K562 (cell line): ENCODE measurements around the gene DHX36. TPM values are rescaled to one million over a fixed set of nuclear protein-coding genes. Genes with fewer than 3 reads are reported as not detected.

Experiments
- FOXK2 ChIP-seq, 2 experiments: fragments of 450-650 bp; IDR thresholded peaks in 1 of 2; conservative IDR thresholded peaks in 1 of 2; 2 replicates each; pipeline ENCODE4 v1.6.1; 2016; ENCODE audit warnings: low read depth in 2 of 2, mild to moderate bottlenecking in 1 of 2
- HES1 ChIP-seq: fragments of 450-650 bp; IDR thresholded peaks from 2 replicates; pipeline ENCODE4 v1.6.1; 2016; ENCODE audit warnings: low read depth, mild to moderate bottlenecking, moderate library complexity
- HIVEP1 ChIP-seq: fragments of 250-450 bp; sonication (Bioruptor Pico); IDR thresholded peaks from 2 replicates; pipeline ENCODE4 v1.4.0; 2020; ENCODE audit warnings: mild to moderate bottlenecking
- JUND ChIP-seq, 2 experiments: IDR thresholded peaks; 2 replicates in 1 of 2; 3 replicates in 1 of 2; pipeline ENCODE4 v1.6.1; 2011; ENCODE audit warnings: borderline replicate concordance in 2 of 2, low read depth in 2 of 2, low read length in 2 of 2, improper control_type of control experiment in 1 of 2, missing biosample characterization in 1 of 2, missing genetic modification characterization in 1 of 2, missing genetic modification reagents in 1 of 2
- MCM5 ChIP-seq: fragments of 450-650 bp; IDR thresholded peaks from 2 replicates; pipeline ENCODE4 v1.6.1; 2016; ENCODE audit warnings: low read depth
- NFRKB ChIP-seq: fragments of 450-650 bp; IDR thresholded peaks from 2 replicates; pipeline ENCODE4 v1.6.1; 2016; ENCODE audit warnings: low read depth
- NFXL1 ChIP-seq: fragments of 450-650 bp; formaldehyde crosslinking; IDR thresholded peaks from 2 replicates; pipeline ENCODE4 v1.4.0; 2021; ENCODE audit warnings: mild to moderate bottlenecking
- SRSF1 ChIP-seq: fragments of 200-400 bp; formaldehyde crosslinking; IDR thresholded peaks from 2 replicates; pipeline ENCODE4 v1.6.1; 2017; ENCODE audit warnings: mild to moderate bottlenecking, low read depth, low read length, moderate library complexity
- TAF15 ChIP-seq: fragments of 200-400 bp; formaldehyde crosslinking; IDR thresholded peaks from 2 replicates; pipeline ENCODE4 v1.6.1; 2017; ENCODE audit warnings: mild to moderate bottlenecking, low read depth, low read length, moderate library complexity
- polyA plus RNA-seq, 8 experiments: library from polyadenylated mRNA; depleted of rRNA in 4 of 8; stranded (reverse) in 5 of 8; unstranded in 3 of 8; fragments of >200 nt; fragmentation: Nextera tagmentation in 2 of 8; fragmentation: Illumina TruSeq in 1 of 8; extraction: Ambion mirVana in 2 of 8; extraction: Trizol in 1 of 8; gene quantifications; 2 replicates each; pipeline versions ENCODE4 v1.2.1 to v1.2.3, GENCODE V29; 2011 to 2014; ENCODE audit warnings: inconsistent platforms in 1 of 8, missing spikeins in 1 of 8
- total RNA-seq, 7 experiments: library from RNA; depleted of rRNA in 6 of 7; stranded (reverse); fragments of >200 nt in 6 of 7; fragmentation: Illumina TruSeq in 2 of 7; extraction: Trizol in 2 of 7; gene quantifications; 2 replicates each; pipeline versions ENCODE4 v1.2.1 to v1.2.3, GENCODE V29; 2011 to 2021; ENCODE audit warnings: low replicate concordance in 1 of 7
- TF ChIP-seq, protein P1 (sequence below): fragments of 200-600 bp; sonication (generic); IDR thresholded peaks from one replicate; pipeline ENCODE4 v1.6.1; 2012; ENCODE audit warnings: mild to moderate bottlenecking, low read depth, low read length, inconsistent platforms
- TF ChIP-seq, protein P2 (sequence below): sonication (generic); formaldehyde crosslinking; IDR thresholded peaks from 2 replicates; pipeline ENCODE4 v1.8.0; 2023; ENCODE audit warnings: mild to moderate bottlenecking, missing genetic modification reagents

Gene DHX36
- total and polyA plus RNA-seq, 9 of the 15 experiments (the other 6 are each of a cell fraction or from before 2014, with no cell fraction given), result 44.3 to 98.7 (median 57.0) TPM

DNA sequence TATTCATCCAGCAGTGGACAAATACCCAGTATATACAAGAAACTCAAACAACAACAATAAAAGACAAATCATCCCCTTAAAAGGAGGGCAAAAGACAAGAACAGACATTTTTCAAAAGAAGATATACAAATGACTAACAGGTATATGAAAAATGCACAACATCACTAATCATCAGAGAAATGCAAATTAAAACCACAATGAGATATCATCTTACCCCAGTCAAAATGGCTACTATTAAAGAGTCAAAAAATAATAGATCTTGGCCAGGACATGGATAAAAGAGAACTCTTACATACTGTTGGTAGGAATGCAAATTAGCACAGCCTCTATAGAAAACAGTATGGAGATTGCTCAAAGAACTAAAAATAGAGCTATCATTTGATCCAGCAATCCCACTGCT, 16.9 kb downstream of the DHX36 start (continued):
- TF ChIP-seq, protein P1, sequence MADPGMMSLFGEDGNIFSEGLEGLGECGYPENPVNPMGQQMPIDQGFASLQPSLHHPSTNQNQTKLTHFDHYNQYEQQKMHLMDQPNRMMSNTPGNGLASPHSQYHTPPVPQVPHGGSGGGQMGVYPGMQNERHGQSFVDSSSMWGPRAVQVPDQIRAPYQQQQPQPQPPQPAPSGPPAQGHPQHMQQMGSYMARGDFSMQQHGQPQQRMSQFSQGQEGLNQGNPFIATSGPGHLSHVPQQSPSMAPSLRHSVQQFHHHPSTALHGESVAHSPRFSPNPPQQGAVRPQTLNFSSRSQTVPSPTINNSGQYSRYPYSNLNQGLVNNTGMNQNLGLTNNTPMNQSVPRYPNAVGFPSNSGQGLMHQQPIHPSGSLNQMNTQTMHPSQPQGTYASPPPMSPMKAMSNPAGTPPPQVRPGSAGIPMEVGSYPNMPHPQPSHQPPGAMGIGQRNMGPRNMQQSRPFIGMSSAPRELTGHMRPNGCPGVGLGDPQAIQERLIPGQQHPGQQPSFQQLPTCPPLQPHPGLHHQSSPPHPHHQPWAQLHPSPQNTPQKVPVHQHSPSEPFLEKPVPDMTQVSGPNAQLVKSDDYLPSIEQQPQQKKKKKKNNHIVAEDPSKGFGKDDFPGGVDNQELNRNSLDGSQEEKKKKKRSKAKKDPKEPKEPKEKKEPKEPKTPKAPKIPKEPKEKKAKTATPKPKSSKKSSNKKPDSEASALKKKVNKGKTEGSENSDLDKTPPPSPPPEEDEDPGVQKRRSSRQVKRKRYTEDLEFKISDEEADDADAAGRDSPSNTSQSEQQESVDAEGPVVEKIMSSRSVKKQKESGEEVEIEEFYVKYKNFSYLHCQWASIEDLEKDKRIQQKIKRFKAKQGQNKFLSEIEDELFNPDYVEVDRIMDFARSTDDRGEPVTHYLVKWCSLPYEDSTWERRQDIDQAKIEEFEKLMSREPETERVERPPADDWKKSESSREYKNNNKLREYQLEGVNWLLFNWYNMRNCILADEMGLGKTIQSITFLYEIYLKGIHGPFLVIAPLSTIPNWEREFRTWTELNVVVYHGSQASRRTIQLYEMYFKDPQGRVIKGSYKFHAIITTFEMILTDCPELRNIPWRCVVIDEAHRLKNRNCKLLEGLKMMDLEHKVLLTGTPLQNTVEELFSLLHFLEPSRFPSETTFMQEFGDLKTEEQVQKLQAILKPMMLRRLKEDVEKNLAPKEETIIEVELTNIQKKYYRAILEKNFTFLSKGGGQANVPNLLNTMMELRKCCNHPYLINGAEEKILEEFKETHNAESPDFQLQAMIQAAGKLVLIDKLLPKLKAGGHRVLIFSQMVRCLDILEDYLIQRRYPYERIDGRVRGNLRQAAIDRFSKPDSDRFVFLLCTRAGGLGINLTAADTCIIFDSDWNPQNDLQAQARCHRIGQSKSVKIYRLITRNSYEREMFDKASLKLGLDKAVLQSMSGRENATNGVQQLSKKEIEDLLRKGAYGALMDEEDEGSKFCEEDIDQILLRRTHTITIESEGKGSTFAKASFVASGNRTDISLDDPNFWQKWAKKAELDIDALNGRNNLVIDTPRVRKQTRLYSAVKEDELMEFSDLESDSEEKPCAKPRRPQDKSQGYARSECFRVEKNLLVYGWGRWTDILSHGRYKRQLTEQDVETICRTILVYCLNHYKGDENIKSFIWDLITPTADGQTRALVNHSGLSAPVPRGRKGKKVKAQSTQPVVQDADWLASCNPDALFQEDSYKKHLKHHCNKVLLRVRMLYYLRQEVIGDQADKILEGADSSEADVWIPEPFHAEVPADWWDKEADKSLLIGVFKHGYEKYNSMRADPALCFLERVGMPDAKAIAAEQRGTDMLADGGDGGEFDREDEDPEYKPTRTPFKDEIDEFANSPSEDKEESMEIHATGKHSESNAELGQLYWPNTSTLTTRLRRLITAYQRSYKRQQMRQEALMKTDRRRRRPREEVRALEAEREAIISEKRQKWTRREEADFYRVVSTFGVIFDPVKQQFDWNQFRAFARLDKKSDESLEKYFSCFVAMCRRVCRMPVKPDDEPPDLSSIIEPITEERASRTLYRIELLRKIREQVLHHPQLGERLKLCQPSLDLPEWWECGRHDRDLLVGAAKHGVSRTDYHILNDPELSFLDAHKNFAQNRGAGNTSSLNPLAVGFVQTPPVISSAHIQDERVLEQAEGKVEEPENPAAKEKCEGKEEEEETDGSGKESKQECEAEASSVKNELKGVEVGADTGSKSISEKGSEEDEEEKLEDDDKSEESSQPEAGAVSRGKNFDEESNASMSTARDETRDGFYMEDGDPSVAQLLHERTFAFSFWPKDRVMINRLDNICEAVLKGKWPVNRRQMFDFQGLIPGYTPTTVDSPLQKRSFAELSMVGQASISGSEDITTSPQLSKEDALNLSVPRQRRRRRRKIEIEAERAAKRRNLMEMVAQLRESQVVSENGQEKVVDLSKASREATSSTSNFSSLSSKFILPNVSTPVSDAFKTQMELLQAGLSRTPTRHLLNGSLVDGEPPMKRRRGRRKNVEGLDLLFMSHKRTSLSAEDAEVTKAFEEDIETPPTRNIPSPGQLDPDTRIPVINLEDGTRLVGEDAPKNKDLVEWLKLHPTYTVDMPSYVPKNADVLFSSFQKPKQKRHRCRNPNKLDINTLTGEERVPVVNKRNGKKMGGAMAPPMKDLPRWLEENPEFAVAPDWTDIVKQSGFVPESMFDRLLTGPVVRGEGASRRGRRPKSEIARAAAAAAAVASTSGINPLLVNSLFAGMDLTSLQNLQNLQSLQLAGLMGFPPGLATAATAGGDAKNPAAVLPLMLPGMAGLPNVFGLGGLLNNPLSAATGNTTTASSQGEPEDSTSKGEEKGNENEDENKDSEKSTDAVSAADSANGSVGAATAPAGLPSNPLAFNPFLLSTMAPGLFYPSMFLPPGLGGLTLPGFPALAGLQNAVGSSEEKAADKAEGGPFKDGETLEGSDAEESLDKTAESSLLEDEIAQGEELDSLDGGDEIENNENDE, result no peak
- no peak for TF ChIP-seq SRSF1
- TF ChIP-seq, protein P2, sequence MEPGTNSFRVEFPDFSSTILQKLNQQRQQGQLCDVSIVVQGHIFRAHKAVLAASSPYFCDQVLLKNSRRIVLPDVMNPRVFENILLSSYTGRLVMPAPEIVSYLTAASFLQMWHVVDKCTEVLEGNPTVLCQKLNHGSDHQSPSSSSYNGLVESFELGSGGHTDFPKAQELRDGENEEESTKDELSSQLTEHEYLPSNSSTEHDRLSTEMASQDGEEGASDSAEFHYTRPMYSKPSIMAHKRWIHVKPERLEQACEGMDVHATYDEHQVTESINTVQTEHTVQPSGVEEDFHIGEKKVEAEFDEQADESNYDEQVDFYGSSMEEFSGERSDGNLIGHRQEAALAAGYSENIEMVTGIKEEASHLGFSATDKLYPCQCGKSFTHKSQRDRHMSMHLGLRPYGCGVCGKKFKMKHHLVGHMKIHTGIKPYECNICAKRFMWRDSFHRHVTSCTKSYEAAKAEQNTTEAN (CRISPR knock-in tag), result no peak
- no peak for TF ChIP-seq FOXK2 (conservative IDR thresholded peaks at IDR 0.05 in 1 of 2, IDR thresholded peaks at IDR 0.05 in 1 of 2; ENCODE audit: low read depth in 2 of 2)
- TF ChIP-seq HIVEP1, result no peak
- TF ChIP-seq JUND (IDR thresholded peaks at IDR 0.05; ENCODE audit: borderline replicate concordance, low read depth, low read length), result no peak
- no peak for TF ChIP-seq JUND (tag; IDR thresholded peaks at IDR 0.05; ENCODE audit: borderline replicate concordance, low read depth, low read length)
- no peak for TF ChIP-seq NFRKB
- no peak for TF ChIP-seq TAF15
- no peak for TF ChIP-seq NFXL1 (CRISPR knock-in tag)
- TF ChIP-seq MCM5, result no peak
- no peak for TF ChIP-seq HES1
